HG03108 (cell line): ENCODE results near the gene SPATA21.
"Not testable (repeated sequence)": the region's sequence is repeated elsewhere in the genome, so short reads cannot be mapped to it uniquely, and the experiment has no call there.

Experiments
- ATAC-seq: cut with Tn5 transposase; IDR thresholded peaks from one replicate; pipeline ENCODE4 v1.9.1; 2021; ENCODE audit warnings: moderate library complexity; ENCODE audit not compliant: unreplicated experiment

SPATA21 gene

GRCh38 chr1:16386454-16387113 is 50.6 kb downstream of the SPATA21 start:
- ATAC-seq, result no peak

DNA sequence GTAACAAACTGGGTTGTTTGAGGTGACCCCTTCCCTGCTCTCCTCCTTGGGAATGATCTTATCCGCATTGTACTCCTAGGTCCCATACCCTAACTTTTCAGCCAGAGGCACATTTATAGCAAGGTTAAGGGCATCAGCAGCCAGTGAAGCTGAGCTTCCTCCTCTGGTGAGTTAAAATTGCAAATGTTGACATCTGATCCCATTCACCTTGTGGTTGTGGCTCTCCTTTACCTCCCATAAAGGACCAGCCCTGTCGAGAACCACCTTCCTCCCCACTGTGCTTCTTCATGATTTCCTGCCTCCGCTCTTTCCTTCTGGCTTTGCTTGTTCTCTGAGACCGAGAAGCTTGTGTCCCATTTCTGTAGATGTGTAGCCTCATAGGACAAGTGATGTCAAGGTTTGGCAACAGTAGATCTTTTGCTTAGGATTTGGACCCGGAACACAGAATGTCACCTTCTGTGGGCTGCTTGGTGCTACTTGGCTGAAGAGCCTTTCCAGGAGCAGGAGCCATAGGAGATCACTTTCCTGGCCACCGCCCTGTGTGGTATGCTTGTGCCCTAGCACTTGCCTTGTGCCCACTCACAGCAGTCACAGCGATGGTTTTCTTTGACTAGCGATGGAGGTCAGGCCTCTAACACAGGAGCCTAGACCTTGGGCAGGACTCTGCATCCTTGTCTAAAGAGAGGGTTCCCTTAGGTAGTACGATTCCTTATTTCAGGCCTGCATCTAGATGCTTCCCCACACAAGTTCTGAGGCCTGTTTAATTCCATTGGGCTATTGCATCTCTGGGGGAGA is 51.4 kb downstream of the SPATA21 start:
- no peak for ATAC-seq

- ATAC-seq, result no peak
Observed at GRCh38 chr1:16383888-16384287, 53.3 kb downstream of the SPATA21 start.

- ATAC-seq, result no peak
Observed at GRCh38 chr1:16380868-16381267, 56.4 kb downstream of the SPATA21 start.

DNA sequence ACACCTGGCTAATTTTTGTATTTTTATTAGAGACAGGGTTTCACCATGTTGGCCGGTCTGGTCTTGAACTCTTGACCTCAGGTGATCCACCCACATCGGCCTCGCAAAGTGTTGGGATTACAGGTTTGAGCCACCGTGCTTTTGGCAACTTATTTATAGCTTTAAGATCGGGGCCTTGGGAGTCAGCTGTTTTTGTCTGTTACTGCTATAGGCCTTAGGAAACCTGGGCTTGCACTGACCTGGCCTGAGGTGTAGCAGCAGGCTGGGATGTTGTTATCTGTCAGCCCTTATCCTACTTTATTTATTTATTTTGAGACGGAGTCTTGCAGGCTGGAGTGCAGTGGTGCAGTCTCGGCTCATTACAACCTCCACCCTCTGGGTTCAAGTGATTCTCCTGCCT is 58.8 kb downstream of the SPATA21 start:
- ATAC-seq, result no peak

GRCh38 chr1:16376971-16377370 is 60.3 kb downstream of the SPATA21 start:
- ATAC-seq, result no peak

DNA sequence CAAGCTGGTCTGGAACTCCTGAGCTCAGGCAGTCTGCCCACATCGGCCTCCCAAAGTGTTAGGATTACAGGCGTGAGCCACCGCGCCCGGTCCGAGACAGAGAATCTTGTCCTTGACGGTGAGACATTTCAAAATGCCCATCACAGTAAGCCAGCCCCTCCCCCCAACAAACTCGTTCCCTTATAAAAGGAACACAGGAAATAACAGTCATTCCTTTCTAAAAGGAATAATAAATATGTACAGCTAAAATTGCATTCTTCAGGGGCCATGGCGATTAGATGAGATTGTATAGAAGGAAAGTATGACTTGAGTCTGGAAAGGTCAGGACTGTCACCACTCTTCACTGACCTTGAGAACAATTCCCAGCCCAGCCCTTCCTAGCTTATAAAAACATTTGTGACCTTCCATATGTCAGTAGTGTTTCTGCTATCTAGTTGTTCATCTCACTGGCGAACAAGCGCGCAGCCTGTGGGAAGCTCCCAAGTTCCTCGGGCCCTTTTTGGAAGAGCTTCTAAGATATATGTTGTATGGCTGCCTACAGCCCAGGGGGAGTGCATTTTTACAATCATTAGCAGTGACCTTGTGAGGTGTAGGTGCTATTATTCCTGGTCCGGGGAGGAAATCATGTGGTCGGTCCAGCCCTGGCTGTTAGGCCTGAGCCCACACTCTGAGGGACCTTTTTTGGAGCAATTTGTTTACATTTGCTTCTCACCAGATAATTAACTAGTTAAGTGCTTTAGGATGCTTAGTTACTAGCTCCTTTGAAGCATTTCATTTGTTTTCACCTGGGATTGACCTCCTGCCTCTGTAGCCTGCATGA is 61.5 kb downstream of the SPATA21 start:
- ATAC-seq, result no peak

DNA sequence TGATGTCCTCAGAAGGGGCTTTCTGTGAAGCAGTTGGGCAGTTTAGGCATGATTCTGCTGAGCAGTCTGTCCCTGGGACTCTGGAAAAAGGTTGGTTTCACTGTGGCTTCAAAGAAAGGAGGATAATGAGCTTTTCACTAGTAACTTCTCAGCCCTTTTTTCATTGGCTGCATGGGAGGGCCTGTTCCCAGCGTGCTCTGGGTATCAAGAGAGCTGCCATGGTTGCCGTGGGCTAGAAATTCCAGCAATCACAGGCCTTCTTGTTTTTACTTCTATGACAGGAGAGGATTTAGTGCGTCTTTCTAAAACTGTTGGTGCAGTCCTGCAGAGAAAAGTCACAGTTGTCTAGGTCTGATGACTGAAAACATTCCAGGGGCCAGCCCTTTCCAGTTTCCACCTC is 63.0 kb downstream of the SPATA21 start:
- no peak for ATAC-seq

GRCh38 chr1:16372535-16373285 is 64.5 kb downstream of the SPATA21 start:
- ATAC-seq, result no peak

GRCh38 chr1:16371725-16372124 is 65.5 kb downstream of the SPATA21 start:
- no peak for ATAC-seq

DNA sequence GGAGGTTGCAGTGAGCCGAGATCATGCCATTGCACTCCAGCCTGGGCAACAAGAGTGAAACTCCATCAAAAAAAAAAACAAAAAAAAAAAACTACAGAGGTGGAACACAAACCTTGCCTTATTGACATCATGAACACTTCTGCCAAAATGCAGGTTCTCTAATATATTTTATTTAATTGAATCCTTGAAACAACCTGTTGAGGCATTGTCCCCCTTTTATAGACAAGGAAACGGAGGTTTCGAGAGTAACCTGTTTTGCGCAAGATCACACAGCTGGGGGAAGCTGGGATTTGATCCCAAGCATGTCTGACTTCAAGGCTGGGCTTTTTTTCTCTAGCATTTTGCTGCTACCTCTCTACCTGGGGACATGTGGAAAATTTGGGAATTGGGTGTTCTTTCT is 67.4 kb downstream of the SPATA21 start:
- no peak for ATAC-seq

- no peak for ATAC-seq
Observed at GRCh38 chr1:16367968-16368890, 69.0 kb downstream of the SPATA21 start.

- ATAC-seq, result peak; percentile 55
Observed at GRCh38 chr1:16367258-16367967, 69.8 kb downstream of the SPATA21 start.

- ATAC-seq, result peak; percentile 66
Observed at GRCh38 chr1:16366722-16367257, 70.4 kb downstream of the SPATA21 start, which contains the start of gene SZRD1. TSS of gene SZRD1 (plus strand) at chr1:16367242. CDS start at chr1:16367258, 16 bp downstream.

DNA sequence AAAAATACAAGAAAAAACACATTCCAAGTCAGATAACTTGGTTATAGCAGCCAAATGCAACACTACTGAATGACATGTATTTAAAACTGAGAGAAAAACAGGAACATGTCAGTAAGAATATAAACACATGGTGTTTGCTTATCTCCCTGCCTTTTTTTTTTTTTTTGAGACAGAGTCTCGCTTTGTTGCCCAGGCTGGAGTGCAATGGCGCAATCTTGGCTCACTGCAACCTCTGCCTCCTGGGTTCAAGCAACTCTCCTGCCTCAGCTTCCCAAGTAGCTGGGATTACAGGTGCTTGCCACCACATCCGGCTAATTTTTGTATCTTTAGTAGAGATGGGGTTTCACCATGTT is 72.1 kb downstream of the SPATA21 start:
- ATAC-seq, result not testable (repeated sequence)

DNA sequence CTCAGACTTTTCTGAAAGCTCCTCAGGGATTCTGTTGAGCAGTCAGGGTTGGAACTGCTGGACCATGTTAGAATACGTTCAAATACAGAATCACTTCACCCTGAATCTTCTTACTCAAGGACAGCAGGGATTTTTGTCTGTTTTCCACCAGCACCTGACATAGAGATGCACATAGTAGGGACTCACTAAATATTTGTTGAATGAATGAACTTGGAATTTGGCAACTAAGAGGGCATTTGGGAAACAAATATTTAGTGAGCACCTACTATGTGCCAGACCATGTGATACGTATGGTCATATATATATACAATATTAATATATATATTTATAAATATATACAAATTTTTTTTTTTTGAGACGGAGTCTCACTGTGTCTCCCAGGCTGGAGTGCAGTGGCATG is 80.4 kb downstream of the SPATA21 start:
- no peak for ATAC-seq

DNA sequence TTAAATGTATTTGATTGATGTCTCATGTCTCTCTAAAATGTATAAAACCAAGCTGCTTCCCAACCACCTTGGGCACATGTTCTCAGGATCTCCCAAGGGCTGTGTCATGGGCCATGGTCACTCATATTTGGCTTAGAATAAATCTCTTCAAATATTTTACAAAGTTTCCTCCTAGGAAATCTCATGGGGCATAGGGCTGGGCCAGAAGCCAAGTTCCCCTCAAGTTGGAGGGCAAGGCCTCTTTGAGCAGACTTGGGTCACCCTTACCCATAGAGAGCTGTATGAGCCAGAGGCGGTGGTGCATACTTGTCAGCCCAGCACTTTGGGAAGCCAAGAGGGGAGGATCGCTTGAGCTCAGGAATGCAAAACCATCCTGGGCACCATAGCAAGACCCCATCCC is 82.6 kb downstream of the SPATA21 start:
- no peak for ATAC-seq

- ATAC-seq, result no peak
Observed at GRCh38 chr1:16352842-16353535, 84.2 kb downstream of the SPATA21 start.
